ENCODE data around the gene CAV2. TPM values are rescaled to one million over a fixed set of nuclear protein-coding genes. Genes with fewer than 3 reads are reported as not detected.

The CAV2 gene
- total and polyA plus RNA-seq, 2 of the 8 experiments (the other 6 are each of a cell fraction or from before 2014, with no cell fraction given) = 2.8 to 4.7 TPM

- H2BK120ac ChIP-seq (replicated peaks; ENCODE audit: low read depth, low read length) = no peak overlapping the region
- no peak overlapping the region for H3K14ac ChIP-seq (ENCODE audit: insufficient read length)
- H3K79me2 ChIP-seq (ENCODE audit: control insufficient read depth in 1 of 2, insufficient read depth in 2 of 2, low read length in 2 of 2) = no peaks in the 10 kb centered on the region
- H2BK15ac ChIP-seq (ENCODE audit: low read length) = no peak overlapping the region
- no peak overlapping the region for H3K4ac ChIP-seq (replicated peaks; ENCODE audit: insufficient read length, low read depth, low read length)
- H3K56ac ChIP-seq (replicated peaks; ENCODE audit: insufficient read length, low read depth, low read length) = no peak overlapping the region
- 90% methylated on average over 6 of the region's 6 CpGs; no CpG with 5 or more reads in 1 of the 2 experiments for WGBS, 2 experiments (ENCODE audit: extremely low coverage in 1 of 2, insufficient coverage in 1 of 2, insufficient read length in 1 of 2, insufficient replicate concordance in 2 of 2, low coverage in 1 of 2, low lambda C conversion rate in 2 of 2, missing lambda C conversion rate in 1 of 2)
- peaks cover 5% of the 10 kb centered on the region; the same call in 1 of the 2 replicates for H3K23me2 ChIP-seq (ENCODE audit: low read depth, low read length)
- H2BK20ac ChIP-seq (ENCODE audit: low read length) = no peak overlapping the region
- ChIA-PET CTCF (ENCODE audit: partially characterized antibody) (interaction anchor here (1.0 to 3.8 kb wide), 2 partner anchors 14 to 29 kb away, joined by 5 to 13 read pairs; no protein-coding TSS in a partner anchor), POLR2A (ENCODE audit: partially characterized antibody) (interaction anchor here (0.7 kb wide), 1 partner anchor 25 kb away, joined by 3 read pairs; no protein-coding TSS in a partner anchor)
- no peak overlapping the region for H2AFZ ChIP-seq (ENCODE audit: low read length)
- H4K5ac ChIP-seq (ENCODE audit: insufficient read length, low read depth, low read length) = no peak overlapping the region
- no peak overlapping the region for H3K27ac ChIP-seq (ENCODE audit: low read depth, low read length)
- H3K4me3 ChIP-seq (ENCODE audit: extremely low read depth in 1 of 4, insufficient read depth in 2 of 4, low read depth in 3 of 4, low read length in 4 of 4) = no peak overlapping the region
- no peak overlapping the region for H3K23ac ChIP-seq (ENCODE audit: insufficient read length)
- H3K36me3 ChIP-seq (ENCODE audit: control insufficient read depth in 2 of 4, insufficient read depth in 4 of 4, low read length in 3 of 4) = no peaks in the 10 kb centered on the region
- no peak for DNase-seq (ENCODE audit: low read depth in 1 of 2, low spot score in 2 of 2)
- H3K18ac ChIP-seq (ENCODE audit: extremely low read depth, low read length) = no peak overlapping the region
- H4K20me1 ChIP-seq (replicated peaks in 1 of 2; ENCODE audit: control insufficient read depth in 1 of 2, insufficient read depth in 2 of 2, low read length in 2 of 2) = peaks cover 0 to 2% of the 10 kb centered on the region in 2 experiments
- FAIRE-seq = no peak
- no peak overlapping the region for H3K9ac ChIP-seq (replicated peaks in 1 of 4; ENCODE audit: extremely low read depth in 1 of 4, low read depth in 3 of 4, low read length in 3 of 4)
- no peaks in the 10 kb centered on the region for H3K9me3 ChIP-seq (ENCODE audit: insufficient read depth in 2 of 2, low read depth in 1 of 2, low read length in 1 of 2)
- no peak overlapping the region for H4K91ac ChIP-seq (replicated peaks; ENCODE audit: insufficient read length, low read length)
- no peak overlapping the region for H3K4me2 ChIP-seq (ENCODE audit: insufficient read depth in 1 of 2, low read depth in 2 of 2, low read length in 2 of 2)
- H3K4me1 ChIP-seq (replicated peaks in 1 of 4; ENCODE audit: control insufficient read depth in 3 of 4, insufficient read depth in 4 of 4, low read length in 3 of 4) = peaks cover 2 to 4% (median 3%) of the 10 kb centered on the region in 4 experiments; a peak in 4 of 7 replicates
- H4K8ac ChIP-seq (ENCODE audit: extremely low read depth, insufficient read depth, low read length) = no peak overlapping the region
- peaks cover 0 to 22% (median 16%) of the 10 kb centered on the region in 4 experiments; a peak in 6 of 7 replicates for H3K27me3 ChIP-seq (replicated peaks in 1 of 4; ENCODE audit: control insufficient read depth in 3 of 4, extremely low read depth in 1 of 4, insufficient read depth in 3 of 4, low read length in 3 of 4)
- H2AK5ac ChIP-seq (ENCODE audit: low read depth, low read length) = no peak overlapping the region
- H3K79me1 ChIP-seq (ENCODE audit: low read depth, low read length) = no peaks in the 10 kb centered on the region
- H2BK12ac ChIP-seq (ENCODE audit: low read depth, low read length) = no peak overlapping the region
- H2BK5ac ChIP-seq (ENCODE audit: low read depth, low read length) = no peak overlapping the region
- TF ChIP-seq SIX5 (IDR thresholded peaks at IDR 0.05; ENCODE audit: low read depth, low read length) = no peak
- TF ChIP-seq JUND (IDR thresholded peaks at IDR 0.05; ENCODE audit: low read length) = no peak
- no peak for TF ChIP-seq RAD21 (IDR thresholded peaks at IDR 0.05 in 1 of 2, conservative IDR thresholded peaks at IDR 0.05 in 1 of 2; ENCODE audit: low read depth in 2 of 2, low read length in 2 of 2)
- TF ChIP-seq SAP30 (IDR thresholded peaks at IDR 0.05; ENCODE audit: insufficient read depth, insufficient replicate concordance, low read length) = no peak
- no peak for TF ChIP-seq POLR2A (IDR thresholded peaks at IDR 0.05; ENCODE audit: control extremely low read depth in 1 of 2, low read depth in 2 of 2, low read length in 2 of 2)
- TF ChIP-seq HDAC2 (IDR thresholded peaks at IDR 0.05; ENCODE audit: borderline replicate concordance in 1 of 2, low read depth in 2 of 2, low read length in 2 of 2) = no peak
- TF ChIP-seq CEBPB (IDR thresholded peaks at IDR 0.05; ENCODE audit: low read depth, low read length) = no peak
- TF ChIP-seq SP2 (IDR thresholded peaks at IDR 0.05; ENCODE audit: low read length) = no peak
- no peak for TF ChIP-seq SP1 (IDR thresholded peaks at IDR 0.05; ENCODE audit: low read depth, low read length)
- no peak for TF ChIP-seq SIN3A (conservative IDR thresholded peaks at IDR 0.05 in 1 of 2, IDR thresholded peaks at IDR 0.05 in 1 of 2; ENCODE audit: low read depth in 1 of 2, low read length in 2 of 2)
- no peak for TF ChIP-seq SUZ12 (IDR thresholded peaks at IDR 0.05; ENCODE audit: low read length)
- TF ChIP-seq TEAD4 (IDR thresholded peaks at IDR 0.05; ENCODE audit: low read depth, low read length) = no peak
- no peak for TF ChIP-seq RNF2 (IDR thresholded peaks at IDR 0.05; ENCODE audit: borderline replicate concordance, low read depth, low read length, missing control alignments, poor library complexity, severe bottlenecking)
- TF ChIP-seq CBX5 (IDR thresholded peaks at IDR 0.05; ENCODE audit: low read depth, low read length) = no peak
These were observed 2.9 kb upstream of the CAV2 start for GRCh38 chr7:116496653-116497052.
